SK-N-SH (cell line): ENCODE results near the gene GPR107.
A peak's percentile ranks its signal among the peaks of the same experiment; 100 is the strongest.

Source experiments
- CHD2 ChIP-seq: fragments of 150-350 bp; IDR thresholded peaks from 2 replicates; pipeline ENCODE4 v1.6.1; 2018; ENCODE audit warnings: low read length; ENCODE audit not compliant: partially characterized antibody
- CTCF ChIP-seq: fragments of 200-600 bp; sonication (generic); IDR thresholded peaks from 2 replicates; pipeline ENCODE4 v1.6.1; 2017; ENCODE audit warnings: antibody characterized with exemption, mild to moderate bottlenecking, moderate library complexity
- EP300 ChIP-seq, 2 experiments: IDR thresholded peaks; 2 replicates each; pipeline versions ENCODE4 v1.4.0 to v1.6.1; 2012; ENCODE audit warnings: borderline replicate concordance in 1 of 2, low read depth in 1 of 2, low read length in 1 of 2
- EZH2phosphoT487 ChIP-seq: fragments of 200-600 bp; sonication (generic); IDR thresholded peaks from 2 replicates; pipeline ENCODE4 v1.6.1; 2017; ENCODE audit warnings: low read depth, mixed run types, mild to moderate bottlenecking, antibody characterized with exemption, moderate library complexity, borderline replicate concordance
- FOSL2 ChIP-seq: IDR thresholded peaks from 2 replicates; pipeline ENCODE4 v1.4.0; 2012; ENCODE audit warnings: low read depth, mild to moderate bottlenecking, moderate library complexity, borderline replicate concordance
- FOXM1 ChIP-seq: IDR thresholded peaks from 2 replicates; pipeline ENCODE4 v1.4.0; 2012; ENCODE audit warnings: low read depth, mild to moderate bottlenecking
- MAX ChIP-seq: IDR thresholded peaks from 2 replicates; pipeline ENCODE4 v1.4.0; 2012; ENCODE audit warnings: low read depth
- MEF2A ChIP-seq: IDR thresholded peaks from 2 replicates; pipeline ENCODE4 v1.4.0; 2012; ENCODE audit warnings: low read depth, borderline replicate concordance
- NFIC ChIP-seq: IDR thresholded peaks from 2 replicates; pipeline ENCODE4 v1.4.0; 2012; ENCODE audit warnings: borderline replicate concordance
- NRF1 ChIP-seq: IDR thresholded peaks from 2 replicates; pipeline ENCODE4 v1.6.1; 2012; ENCODE audit warnings: low read depth, mild to moderate bottlenecking, low read length
- PBX3 ChIP-seq: IDR thresholded peaks from 2 replicates; pipeline ENCODE4; 2012
- POLR2AphosphoS5 ChIP-seq: IDR thresholded peaks from 2 replicates; pipeline ENCODE4 v1.6.1; 2012; ENCODE audit warnings: low read depth, low read length
- USF2 ChIP-seq: fragments of 150-350 bp; IDR thresholded peaks from 2 replicates; pipeline ENCODE4 v1.6.1; 2017; ENCODE audit warnings: antibody characterized with exemption, low read length, low read depth, borderline replicate concordance
- ZBTB33 ChIP-seq: IDR thresholded peaks from 2 replicates; pipeline ENCODE4 v1.4.0; 2012; ENCODE audit warnings: low read depth, borderline replicate concordance

GRCh38 chr9:130043654-130044623 is 9.8 kb upstream of the GPR107 start:
- TF ChIP-seq CTCF (no peak), FOSL2 (no peak), EZH2phosphoT487 (no peak), NRF1 (no peak), USF2 (no peak), NFIC (no peak), MEF2A (no peak), EP300 (IDR thresholded peaks at IDR 0.05; ENCODE audit: borderline replicate concordance in 1 of 2, low read depth in 1 of 2, low read length in 1 of 2) (no peak), ZBTB33 (no peak), MAX (0 out of 2 replicates have a peak, but pooled peaks have one; percentile 9), POLR2AphosphoS5 (no peak), PBX3 (no peak), CHD2 (no peak), FOXM1 (no peak)
